ENCODE results near the gene KRT73.

DNA sequence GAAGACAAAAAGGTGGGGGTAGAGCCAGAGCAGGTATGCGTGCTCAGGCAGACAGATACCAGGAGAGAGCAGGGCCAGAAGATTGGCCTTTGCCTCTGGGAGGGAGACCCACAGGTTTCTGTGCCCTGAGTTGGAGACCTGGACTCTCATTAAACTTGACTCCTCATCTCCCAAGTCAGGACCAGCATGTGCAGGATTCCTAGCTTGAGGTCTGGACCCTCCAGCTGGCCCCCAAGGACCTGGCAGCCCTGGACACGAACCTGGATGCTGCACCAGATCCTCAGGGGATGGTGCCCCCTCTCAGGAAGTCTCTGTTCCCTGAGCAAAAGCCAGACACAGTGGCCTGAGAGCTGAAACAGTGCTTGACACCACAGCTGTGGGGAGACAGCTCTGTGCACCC, 10.5 kb upstream of the KRT73 start:
- TF ChIP-seq, protein P1, sequence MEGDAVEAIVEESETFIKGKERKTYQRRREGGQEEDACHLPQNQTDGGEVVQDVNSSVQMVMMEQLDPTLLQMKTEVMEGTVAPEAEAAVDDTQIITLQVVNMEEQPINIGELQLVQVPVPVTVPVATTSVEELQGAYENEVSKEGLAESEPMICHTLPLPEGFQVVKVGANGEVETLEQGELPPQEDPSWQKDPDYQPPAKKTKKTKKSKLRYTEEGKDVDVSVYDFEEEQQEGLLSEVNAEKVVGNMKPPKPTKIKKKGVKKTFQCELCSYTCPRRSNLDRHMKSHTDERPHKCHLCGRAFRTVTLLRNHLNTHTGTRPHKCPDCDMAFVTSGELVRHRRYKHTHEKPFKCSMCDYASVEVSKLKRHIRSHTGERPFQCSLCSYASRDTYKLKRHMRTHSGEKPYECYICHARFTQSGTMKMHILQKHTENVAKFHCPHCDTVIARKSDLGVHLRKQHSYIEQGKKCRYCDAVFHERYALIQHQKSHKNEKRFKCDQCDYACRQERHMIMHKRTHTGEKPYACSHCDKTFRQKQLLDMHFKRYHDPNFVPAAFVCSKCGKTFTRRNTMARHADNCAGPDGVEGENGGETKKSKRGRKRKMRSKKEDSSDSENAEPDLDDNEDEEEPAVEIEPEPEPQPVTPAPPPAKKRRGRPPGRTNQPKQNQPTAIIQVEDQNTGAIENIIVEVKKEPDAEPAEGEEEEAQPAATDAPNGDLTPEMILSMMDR (conservative IDR thresholded peaks at IDR 0.05 in 1 of 2, IDR thresholded peaks at IDR 0.05 in 1 of 2; ENCODE audit: low read depth in 1 of 2, low read length in 2 of 2): no peak
- TF ChIP-seq EZH2 (IDR thresholded peaks at IDR 0.05; ENCODE audit: low read length, missing control alignments): no peak

All from fibroblast of lung (primary cell).